CMK (cell line): ENCODE measurements around the gene ISY1.
"Not testable (repeated sequence)": the region's sequence is repeated elsewhere in the genome, so short reads cannot be mapped to it uniquely, and the experiment has no call there.

Experiments used
- DNase-seq: peaks from one replicate; pipeline ENCODE4 v3.0.0-alpha.2; 2010; ENCODE audit warnings: low read depth

ISY1 gene

DNA sequence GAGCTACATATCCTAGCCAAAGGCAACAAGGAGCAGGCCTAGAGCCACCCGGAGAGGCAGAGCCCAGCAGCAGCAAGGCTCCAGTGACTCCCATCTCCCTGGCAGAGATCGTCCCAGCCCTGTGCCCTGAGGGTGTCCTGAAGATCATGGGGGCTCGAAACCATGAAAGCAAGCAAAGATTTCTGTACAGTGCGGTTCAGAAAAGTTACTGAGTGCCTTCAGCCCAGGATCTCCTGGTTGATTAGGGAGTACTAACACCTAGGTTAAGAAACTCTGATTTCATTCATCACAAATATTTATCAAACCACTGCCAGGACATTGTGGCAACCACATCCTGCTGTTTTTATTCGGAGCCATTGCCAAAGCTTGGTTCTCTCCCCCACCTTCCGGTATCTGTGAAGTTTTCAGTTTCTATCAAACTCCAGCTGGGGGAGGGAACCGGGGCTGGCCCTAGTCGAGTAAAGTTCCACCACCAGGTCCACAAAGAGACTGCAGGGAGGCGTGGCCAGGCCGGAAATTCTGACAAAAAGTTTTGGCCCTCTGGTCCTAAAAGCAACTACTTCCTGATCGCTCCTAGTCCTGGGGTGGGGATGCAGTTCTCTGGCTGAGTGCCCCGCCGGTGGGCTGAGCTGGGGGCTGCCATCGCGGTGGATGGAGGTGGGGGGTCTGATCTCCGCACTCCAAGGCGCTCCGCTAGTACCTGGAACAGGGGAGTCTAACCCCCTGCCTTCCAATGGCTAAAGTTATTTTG, 40.4 kb downstream of the ISY1 start:
- peak; percentile 85 for DNase-seq

DNA sequence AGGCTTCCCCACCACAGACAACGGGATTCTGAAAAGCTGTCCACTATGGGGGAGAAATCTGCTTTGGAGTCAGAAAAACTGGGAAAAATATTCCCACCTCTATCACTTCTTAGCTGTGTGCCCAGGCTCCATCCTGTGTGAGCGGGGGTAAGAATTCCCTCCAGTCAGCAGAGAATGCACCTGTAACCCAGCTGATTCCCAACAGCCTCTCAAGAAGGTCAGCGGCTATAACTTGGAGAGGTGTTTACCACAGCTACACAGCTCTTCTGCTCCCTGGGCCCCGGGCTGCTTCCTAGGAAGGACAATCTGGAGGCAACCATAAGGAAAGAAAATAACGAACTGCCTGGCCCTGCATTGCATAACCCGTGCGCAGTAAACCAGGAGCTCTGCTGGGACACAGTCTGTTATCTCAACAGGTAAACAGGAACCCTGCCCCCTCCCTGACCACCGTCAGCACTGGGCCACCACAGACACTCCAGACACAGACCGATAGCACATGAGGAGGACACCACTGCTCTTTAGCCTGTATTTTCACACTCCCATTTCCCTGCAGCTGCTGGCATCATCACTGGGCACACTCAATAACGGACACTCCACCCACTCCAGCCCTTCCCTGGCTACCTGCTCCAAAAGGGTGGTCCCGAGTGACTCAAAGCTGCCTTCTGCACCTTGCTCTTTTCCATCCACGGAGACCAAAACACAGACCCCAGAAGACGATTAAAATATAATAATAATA, 41.3 kb downstream of the ISY1 start:
- DNase-seq: no peak

DNA sequence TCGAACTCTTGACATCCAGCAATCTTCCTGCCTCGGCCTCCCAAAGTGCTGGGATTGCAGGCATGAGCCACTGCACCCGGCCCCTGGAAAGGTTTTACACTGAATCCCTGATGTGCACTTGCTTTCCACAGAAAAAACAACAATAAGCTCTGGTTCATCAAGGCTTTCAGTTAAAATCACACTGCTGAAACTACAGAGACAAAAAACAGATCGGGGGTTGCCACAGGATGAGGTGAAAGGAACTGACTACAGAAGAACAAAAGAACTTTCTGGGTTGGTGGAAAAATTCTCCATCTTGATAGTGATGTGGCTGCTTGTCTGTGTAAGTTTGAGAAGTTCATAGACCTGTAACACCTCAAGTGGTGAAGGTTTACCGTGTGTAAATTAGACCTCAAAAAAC, 42.1 kb downstream of the ISY1 start:
- DNase-seq: no peak

DNA sequence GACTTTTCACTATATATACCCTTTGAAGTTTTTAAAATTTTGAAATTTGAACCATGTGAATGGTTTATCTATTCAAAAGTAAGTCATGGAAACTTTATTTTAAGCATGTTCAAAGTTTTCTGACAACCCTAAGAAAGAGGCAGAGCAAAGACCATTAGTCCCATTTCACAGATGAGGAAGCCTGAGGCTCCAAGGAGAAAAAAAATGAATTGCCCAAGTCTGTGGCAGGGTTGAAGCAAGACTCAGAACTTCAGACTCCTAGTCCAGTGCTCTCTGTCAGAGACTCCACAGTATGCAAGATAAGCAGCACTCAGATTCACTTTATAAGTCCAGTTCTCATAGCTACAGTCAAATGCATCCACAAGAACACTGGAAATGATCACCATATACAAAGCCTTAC, 43.7 kb downstream of the ISY1 start:
- no peak for DNase-seq

DNA sequence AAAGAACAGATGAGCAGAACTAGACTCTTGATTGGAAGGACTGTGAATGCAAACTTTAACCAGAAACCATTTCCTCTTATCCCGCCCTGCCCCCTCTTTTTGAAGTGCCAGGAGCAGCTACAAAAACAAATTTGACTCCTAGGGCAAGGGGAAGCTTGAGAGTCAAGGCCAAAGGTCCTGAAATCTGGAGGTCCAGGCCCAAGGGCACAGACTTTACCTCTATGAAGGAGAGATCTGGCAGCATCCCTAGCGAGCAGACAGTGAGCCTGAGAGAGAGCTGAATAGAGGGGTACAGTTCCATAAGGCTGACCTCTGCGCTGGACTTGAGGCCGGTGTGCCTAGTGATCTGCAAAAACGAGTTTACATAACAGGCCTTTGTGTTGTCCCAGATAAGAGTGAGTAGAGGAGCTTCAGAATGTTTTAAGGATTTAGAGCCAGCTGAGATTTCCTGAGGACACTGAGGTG, 44.3 kb downstream of the ISY1 start:
- DNase-seq: no peak

DNA sequence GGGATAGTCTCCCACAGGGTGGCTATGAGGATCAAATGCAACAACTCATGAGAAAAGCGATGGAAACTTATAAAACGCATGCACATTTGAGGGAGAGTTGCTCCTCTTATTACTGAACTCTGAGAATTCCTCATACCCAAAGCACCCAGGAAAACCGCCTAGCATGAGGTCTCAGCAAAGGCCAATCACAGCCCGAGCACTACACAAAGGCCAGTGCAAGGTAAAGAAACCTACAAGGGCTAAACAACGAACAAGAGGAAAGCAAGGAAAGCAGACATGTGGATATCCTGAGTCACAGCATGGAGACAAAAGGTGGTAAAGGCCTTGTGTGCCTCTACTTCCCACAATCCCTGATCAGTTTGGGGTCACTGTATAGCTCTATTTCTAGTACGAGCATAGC, 46.4 kb downstream of the ISY1 start:
- no peak for DNase-seq

DNA sequence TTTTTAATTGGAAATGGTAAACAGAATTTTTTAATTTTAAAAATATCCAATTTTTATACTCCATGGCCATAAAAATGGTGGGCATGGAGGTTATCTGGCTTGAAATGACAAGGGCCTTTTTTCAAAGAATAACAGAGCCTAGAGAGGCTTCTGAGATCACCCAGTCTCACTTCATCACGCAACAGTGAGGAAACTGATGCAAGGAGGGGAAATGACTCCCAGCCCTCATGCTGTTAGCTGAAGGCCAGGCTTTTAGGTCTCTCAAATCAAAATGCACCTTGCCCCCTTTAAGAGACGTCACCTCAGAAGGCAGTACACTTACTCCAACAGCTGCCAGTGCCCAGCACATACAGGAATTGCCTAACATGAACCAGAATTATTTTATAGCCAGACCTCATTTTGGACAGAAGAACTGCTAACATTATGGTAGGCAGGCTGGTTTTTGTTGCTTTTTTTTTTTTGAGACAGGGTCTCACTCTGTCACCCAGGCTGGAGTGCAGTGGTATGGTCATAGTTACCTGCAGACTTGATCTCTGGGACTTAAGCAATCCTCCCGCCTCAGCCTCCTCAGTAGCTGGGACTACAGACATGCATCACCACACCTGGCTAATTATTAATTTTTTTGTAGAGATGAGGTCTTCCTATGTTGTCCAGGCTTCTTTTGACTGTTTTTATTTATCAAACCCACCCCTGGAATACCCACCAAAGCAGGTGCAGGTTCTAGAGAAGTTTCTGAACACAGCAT, 48.4 kb downstream of the ISY1 start:
- no peak for DNase-seq

DNA sequence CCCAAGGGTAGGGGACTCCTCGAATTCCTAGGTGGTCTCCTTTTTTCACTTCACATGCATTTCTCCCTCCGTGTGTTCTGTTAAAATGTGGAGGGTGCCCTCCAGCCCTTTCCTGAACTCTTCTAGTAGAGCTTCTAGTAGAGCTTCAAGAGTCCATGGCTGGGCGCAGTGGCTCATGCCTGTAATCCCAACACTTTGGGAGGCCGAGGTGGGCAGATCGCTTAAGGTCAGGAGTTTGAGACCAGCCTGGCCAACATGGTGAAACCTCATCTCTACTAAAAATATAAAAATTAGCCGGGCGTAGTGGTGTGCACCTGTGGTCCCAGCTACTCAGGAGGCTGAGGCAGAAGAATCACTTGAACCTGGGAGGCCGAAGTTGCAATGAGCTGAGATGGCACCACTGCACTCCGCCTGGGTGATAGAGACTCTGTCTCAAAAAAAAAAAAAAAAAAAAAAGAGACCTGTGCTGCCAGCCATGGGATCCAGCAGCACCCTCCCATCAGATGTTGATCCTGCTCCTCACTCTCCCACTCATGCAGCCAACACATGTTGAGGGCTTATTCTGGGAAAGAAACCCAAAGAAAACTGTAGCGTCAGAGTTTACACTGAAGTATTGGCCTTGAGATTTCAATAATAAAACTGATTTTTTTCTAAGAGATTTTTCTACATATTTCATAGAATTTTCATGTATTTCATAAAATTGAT, 49.6 kb downstream of the ISY1 start:
- not testable (repeated sequence) for DNase-seq

DNA sequence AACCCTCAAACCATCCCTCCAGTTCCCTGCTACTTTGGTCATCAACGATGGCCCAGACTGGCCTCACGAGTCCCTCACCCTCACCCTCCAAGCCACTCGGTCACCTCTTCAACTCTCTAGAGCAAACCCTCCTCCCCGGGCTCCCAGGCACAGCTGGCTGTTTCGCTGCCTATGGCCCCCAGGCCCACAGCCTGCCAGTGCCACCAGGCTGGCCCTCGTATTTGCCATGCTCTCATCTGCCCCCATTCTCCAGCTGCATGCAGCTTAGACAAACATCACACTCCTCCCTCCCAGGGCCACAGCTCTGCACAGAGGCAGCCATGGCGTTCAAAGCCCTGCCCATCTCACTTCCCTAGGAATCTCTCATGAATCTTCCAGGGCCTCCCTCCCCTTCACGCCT, 53.1 kb downstream of the ISY1 start:
- DNase-seq: no peak

DNA sequence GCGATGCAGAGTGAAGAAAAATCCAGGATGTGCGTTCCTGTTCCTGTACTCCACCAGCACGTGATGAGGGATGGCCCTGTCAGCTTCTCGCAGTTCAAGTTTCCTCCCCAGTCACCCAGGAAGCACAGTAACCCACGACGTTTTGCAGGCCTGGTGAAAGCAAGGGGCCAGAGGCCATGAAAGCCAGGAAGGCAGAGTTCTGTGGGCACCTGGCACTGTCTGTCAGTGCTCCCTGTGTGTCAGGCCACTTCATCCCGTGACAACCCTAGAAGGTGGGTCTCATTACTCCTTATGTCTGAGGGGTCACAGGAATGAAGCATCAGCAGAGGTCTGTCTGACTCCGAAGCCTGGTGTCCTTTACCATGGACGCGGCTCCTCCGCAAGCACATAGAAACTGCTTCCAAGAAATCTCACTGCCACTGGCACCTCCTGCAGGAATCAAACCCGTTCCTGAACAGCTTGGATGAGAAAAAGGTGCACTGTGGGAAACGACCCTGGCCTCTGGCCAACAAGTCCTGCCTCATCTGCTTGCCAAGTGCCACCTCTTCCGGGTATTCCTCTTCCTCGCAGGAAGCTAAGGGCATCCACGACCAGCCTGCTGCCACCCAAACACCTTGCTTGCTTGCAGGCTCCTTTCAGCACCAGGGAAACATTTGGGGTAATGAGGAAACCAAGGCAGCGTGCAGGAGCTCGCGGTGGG, 53.8 kb downstream of the ISY1 start:
- no peak for DNase-seq

DNA sequence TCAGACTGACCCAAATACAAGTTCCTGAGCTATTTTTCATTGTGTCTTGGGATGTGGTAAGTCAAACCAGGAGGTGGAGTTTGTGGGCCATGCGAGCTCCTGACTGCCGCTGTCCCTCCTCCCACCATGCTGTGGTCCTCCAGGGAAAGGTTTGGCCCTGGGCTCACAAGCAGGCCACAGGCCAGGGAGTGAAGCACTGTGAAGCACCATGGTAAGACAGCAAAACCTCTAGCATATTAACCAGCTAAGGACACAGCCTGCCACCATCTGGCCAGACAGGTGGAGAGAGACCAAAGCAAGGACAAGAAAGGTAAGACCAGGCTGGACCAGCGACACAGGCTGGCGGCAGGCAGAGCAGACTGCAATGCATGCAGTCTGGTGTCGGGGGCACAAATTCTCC, 54.5 kb downstream of the ISY1 start:
- DNase-seq: no peak

DNA sequence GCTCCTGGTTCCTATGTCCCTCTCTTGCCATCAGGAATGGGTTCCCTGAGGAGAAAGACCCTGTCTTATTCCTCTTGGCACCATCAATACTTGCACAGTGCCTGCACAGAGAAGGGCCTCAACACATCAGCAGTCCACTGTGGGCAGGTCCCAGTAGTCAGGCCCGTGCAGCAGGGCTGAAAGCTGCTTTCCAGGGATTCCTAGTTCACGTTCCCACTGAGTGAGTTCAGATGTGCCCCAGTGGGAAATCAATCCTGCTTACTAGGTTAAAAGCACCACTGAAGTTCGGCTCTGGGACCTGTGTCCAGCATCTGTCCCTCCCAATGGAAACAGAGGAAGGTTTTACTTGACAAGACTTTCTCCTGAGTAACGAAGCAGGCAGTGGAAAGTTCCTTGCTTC, 55.0 kb downstream of the ISY1 start:
- no peak for DNase-seq

DNA sequence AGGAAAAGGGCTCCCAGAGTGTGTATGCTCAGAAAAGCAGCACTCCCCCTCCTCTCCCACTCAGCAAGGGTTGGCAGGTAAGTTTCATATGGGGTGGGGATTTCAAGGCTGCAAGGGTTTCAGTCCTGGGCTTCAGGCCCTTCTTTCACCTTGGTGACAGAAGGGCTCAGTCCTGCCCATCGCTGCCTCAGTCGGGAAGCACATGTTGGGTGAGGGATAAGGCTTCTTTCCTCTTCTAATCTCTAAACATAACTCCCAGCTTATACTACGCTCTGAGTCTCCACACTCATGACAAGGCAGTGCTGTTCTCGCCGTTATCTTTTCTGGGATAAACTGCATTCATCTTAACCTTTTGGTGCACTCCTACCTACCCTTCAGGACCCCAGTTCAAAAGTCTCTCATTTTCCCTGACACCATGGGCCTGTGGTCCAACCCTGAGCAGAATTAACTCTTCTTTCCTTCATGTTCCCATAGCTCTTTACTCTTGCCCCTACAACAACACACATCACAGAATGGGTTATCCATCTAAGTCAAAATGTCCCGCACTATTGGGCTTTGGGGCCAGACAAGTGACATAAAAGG, 56.3 kb downstream of the ISY1 start:
- no peak for DNase-seq

DNA sequence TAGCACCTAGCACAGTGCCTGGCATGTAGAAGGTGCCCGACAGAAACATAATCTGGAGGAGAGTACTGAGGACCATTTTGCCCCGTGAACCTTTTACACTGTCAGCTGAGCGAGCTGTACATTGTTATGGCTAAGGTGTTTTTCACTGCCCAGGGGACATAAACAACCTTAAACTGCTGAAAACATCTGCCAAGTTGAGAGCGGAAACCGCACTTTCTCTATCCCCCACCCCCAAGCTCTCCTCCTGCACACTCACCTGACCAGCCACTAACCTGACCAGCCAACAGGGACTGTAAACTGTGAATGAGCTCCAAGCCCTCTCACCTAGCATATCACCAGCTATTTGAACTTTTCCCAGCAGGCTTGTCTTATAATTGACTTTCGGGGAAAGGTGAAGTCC, 56.8 kb downstream of the ISY1 start:
- no peak for DNase-seq

DNA sequence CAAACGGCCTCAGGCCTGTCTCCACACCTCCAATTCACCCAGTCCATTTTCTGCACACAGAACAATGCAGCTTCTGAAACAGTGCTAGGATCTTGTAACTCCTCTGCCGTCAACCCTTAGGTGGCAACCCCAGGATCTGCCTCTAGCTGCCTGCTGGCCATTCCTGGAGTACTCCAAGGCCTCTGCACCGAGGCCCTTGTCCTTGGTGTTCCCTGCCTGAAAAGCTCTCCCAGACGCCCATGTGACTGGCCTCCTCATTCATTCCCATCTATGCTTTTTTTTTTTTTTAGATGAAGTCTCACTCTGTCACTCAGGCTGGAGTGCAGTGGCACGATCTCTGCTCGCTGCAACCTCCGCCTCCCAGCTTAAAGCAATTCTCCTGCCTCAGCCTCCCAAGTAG, 57.6 kb downstream of the ISY1 start:
- no peak for DNase-seq

DNA sequence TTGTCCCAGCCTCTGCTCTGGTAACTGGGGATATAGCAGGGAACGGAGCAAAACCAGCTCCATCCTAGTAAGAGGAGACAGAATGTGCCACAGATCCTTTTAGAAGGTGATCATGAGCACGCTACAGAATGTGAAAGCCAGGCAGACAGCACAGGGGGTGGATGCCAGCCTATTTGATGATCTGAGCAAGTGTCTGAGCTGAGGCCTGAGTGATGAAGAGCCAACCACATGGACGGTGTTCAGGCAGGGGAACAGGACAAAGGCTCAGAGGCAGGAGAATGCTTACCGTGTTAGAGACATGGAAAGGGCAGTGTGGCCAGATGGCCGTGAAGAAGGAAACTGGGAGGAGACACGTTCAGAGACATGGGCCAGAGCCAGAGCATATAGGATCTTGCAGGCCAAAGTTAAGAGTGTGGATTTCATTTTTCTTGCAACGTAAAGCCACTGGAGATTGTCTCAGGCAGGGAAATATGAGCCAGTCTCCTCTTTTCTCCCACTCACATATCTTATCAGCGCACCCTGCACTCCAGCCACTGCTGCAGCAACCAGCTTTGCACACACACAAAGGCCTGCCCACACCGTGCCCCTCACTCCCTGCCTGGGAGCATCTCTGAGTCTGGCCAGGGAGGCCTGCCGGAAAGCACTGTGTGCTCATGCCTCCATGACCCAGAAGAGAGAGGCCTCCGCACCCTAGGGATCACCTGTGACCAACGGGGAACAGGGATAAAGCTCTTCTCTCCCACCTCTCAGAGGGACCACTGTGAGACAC, 59.3 kb downstream of the ISY1 start:
- DNase-seq: no peak

DNA sequence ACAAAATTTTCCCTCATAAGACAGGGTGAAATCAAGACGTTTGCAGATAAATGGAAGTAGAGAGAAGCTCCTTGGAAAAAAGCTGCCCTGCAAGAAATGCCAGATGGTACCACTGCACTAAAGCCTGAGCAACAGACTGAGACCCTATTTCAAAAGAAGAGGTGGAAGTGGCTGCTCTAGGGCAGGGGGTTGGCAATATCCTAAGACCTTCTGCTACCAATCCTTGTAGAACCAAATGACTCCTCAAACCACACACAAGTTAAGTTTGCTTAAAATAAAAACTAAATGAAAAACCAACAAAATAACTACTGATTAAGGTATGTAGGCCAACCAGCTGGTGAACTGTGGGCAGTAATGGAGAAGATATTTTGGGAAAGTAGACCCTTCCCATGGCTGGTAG, 60.6 kb downstream of the ISY1 start:
- DNase-seq: no peak

DNA sequence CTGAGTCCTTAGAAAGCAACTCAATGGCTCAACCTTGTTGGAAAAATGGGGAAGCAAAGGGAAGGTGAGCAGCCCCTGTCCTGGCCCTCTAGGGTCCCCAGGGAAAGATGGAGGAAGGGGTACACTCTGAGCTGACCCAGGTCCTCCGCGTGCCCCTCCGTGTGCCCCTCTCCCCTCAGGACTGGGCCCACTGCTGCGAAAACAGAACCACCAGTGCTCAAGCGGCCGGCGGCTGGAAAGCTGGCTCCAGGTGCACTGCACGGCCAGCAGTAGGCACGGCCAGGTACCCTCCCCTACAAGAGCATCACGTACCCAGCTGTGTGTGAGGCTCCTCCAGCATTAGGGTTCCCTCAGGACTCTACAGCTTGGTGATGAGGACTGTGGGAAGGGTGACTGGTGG, 65.6 kb downstream of the ISY1 start:
- DNase-seq: no peak

DNA sequence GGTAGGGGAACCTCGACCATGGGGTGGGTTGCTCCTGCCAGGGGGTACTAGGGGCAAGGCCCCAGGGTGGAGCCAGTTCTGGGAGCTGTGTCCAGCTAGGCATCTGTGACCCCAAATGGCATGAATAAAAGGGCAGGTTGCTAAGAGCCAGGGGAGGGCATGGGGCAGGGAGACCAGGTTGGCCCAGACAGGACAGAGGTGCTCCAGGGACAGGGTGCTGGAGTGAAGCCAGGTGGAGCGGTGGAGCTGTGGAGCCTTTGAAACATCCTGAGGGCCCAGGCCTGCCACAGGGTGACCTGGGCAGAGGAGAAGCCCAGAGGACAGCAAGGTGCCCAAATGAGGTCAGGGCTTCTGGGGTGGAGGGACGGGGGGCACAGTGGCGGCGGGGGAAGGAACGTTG, 72.6 kb downstream of the ISY1 start:
- not testable (repeated sequence) for DNase-seq

DNA sequence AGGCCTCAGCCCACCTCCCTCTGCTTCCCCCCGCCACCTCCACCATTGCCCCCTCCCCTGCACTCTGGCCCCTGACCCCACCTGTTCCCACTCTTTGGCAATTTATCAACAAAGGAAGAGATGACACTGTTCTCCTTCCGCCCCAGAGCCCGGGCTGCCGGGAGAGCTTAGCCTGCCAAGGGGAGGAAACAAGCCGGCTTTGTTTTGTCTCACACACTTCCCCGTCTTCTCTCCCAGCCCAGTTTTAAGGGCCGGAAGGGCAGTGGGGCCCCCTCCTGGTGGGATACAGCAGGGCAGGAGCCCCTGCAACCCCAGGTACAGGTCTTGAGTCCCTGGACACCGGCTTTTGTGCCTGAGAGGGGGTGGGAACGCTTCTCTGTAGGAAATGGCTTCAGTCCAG, 73.0 kb downstream of the ISY1 start:
- not testable (repeated sequence) for DNase-seq
